GM19099 (cell line): ENCODE measurements around the gene CTRB1.

Experiments
- POLR2A ChIP-seq: IDR thresholded peaks from 3 replicates; pipeline ENCODE4 v1.6.1; 2011; ENCODE audit warnings: low read depth; ENCODE audit not compliant: insufficient read length; ENCODE audit errors: extremely low read depth

Gene CTRB1

GRCh38 chr16:75260851-75261589 lies 42.2 kb downstream of the CTRB1 start:
- no peak for TF ChIP-seq POLR2A

GRCh38 chr16:75261590-75262078 lies 42.8 kb downstream of the CTRB1 start:
- TF ChIP-seq POLR2A: no peak

GRCh38 chr16:75262104-75262799 lies 43.5 kb downstream of the CTRB1 start:
- TF ChIP-seq POLR2A: no peak

DNA sequence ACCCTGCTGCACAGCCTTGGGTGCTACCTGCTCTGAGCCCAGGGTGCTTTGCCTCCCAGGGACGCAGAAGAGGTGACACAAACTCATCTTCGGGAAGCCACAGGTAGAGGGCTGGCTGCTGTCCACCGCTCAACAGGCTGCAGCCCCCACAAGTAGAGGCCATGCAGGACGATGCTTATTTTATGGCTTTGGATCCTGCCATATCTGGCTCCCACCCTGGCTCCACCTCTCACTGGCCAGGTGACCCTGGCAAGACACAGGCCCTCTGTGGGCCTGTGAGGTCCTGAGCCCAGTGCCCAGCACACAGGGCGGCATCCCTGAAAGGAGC lies 44.0 kb downstream of the CTRB1 start:
- no peak for TF ChIP-seq POLR2A

DNA sequence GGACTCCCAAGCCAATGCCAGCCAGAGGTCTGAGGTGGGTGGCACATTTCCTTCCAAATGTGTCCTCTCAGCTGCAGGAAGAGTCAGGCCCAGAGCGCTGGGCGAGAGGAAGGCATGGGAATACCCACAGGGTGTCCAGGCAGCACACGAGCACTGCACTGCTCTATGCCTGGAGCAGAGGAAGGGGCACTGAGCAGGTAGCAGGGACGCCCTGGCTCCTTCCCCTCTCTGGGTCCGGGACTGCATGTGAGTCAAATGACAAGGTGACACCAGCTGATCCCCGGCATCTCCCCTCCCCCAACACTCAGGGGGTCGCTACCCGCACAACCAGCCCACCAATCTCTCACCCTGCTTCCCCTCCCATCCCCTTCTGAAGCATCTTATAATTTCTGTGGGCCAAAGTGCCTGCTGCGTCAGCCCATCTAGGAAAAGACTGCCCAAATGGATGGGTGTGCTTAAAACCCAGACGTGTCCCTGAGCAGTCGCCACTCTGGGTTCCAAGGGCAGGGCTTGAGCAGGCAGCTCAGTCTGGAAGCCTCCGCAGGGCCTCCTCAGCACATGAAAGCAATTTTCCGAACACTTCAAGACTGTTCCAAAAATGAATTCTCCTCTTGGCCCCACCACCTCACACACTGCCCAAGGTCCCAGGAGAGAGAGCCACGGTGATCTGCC lies 44.6 kb downstream of the CTRB1 start:
- no peak for TF ChIP-seq POLR2A

DNA sequence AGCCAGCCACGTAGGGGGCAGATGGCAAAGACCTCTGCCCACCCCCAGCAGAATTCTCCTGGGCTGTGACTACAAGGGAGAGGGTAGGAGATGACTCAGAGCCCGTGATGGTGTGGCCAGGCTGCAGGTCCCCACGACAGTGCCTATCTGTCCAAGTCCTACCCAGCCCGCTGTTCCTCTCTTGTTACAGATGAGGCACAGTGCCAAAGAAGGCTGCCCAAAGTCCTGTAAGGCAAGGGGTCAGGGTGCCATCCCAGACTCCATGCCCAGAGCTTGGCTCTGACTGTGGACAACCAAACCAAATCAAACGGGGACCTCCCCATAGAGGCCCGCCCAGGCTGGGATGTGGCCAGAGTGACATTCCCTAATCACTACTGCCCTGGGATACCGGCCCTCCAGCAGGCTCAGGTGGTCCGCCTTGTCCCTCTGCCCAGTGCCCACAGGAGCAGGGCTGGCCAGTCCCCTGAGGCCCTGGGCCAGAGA lies 45.2 kb downstream of the CTRB1 start:
- no peak for TF ChIP-seq POLR2A

GRCh38 chr16:75264457-75264998 lies 45.7 kb downstream of the CTRB1 start:
- no peak for TF ChIP-seq POLR2A

DNA sequence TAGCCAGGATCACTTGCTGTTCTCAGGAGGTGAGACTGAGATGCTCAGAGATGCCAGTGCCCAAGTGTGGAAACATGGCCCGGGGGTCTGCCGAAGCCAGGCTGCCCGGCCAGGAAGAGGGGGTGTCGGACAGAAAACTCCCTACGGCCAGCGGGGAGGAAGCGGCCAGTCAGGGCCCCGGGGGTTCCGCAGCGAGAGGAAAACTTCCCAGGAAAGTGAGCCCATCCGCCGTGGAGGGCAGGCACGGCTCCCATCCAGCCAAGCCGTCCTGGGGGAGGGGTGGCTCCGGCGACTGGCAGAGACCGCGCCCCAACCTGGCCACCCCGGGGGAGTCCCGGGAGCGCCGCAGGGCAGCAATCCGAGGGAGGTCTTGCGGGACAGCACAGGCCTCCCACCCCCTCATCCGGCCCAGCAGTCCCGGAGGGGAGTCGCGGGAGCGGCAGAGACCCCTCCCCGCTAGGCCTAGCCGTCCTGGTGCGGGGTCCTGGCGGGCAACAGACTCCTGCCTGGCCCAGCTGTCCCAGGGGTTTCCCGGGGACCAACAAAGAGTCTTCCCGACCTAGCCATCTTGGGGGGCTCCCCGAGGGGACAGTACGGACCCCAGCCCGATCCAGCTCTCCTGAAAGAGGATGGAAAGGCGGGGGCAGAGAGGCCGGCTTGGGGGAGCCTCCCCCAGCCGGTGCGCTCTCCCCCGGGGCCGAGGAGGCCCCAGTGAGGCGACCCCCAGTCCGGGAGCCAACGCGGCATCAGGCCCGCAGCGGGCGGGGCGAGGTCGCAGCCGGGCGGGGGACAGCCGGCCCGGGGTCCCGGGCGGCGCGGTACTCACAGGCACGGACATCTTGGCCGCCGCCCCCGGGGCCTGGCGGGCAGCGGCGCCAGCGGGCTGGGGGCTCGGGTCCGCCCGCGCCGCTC lies 46.5 kb downstream of the CTRB1 start:
- TF ChIP-seq POLR2A: no peak

DNA sequence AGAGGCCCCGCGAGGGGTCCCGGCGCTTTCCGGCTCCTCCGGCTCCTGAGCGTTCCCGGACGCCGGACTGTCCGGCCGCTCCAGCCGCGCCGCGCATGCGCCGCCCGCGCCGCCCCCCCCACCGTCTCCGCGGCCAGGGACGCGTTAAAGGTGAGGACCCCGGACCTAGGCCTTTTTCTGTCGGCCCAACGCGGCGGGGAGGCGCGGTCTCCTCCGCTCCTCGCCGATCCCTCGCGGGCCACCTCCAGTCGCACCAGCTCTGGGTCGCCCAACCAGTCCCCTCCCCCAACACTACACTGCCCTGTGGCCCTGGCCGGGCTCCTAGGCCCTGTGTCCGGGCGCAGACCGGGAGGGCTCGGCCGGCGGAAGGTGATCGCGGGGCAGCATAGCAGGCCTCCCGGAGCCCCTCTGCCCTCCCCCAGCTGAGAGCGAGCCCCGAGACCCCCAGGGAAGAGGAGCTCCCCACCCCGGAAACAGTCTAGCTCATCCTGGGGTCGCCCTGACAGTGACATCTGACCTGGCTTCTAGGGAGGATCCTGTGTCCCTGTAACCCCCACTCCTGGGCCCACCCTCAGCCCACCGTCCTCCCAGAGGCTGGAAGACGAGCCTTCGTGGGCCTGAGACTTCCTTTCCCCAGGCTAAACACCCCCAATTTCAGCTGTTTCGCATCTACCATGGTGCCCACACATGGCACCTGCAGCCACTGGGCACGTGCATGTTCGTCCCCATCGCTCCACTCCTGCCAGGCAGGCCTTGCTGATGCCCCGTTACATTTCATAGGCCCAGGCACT lies 47.3 kb downstream of the CTRB1 start:
- peak; percentile 37 for TF ChIP-seq POLR2A

GRCh38 chr16:75266738-75267630 lies 48.2 kb downstream of the CTRB1 start:
- TF ChIP-seq POLR2A: no peak

DNA sequence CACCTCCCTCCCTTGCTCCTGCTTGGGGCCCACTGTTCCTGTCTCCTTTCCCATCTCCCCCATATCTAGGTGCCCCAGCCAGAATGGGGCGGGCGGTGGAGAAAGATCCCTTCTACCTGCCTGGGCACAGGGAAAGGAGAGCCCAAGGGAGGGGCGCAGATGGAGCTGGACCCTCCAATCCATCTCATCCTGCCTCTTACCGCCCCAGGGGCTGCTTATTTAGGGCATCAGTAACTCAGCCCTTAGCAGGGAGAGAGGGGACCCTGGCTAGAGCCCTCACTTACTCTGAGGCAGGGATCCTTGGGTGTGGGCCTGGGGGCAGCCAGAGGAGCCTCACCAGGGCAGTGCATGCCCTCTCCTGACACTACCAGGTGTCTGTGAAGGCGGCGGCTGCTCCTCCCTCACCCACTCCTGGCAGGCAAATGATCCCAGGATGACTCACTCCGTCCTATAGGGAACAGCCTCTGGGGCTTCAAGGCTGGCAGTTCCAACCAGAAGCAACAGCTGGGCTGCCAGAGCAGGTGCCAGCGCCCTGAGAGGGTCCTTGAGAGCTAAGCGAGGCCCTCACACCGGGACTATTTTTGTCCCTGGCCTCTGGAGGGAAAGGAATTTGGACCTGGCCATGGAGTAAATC lies 49.0 kb downstream of the CTRB1 start:
- no peak for TF ChIP-seq POLR2A

- TF ChIP-seq POLR2A: no peak
These were observed 52.8 kb downstream of the CTRB1 start for GRCh38 chr16:75271441-75272096.
